Stimulated activated naive CD4-positive, alpha-beta T cell (primary cell): ENCODE data around the gene SLC12A6.
"Not testable (repeated sequence)": the region's sequence is repeated elsewhere in the genome, so short reads cannot be mapped to it uniquely, and the experiment has no call there.

Experiments used
- DNase-seq, 6 experiments: peaks; one replicate each; lab custom pipeline; 2025; lab: John Stamatoyannopoulos, UW

The SLC12A6 gene

DNA sequence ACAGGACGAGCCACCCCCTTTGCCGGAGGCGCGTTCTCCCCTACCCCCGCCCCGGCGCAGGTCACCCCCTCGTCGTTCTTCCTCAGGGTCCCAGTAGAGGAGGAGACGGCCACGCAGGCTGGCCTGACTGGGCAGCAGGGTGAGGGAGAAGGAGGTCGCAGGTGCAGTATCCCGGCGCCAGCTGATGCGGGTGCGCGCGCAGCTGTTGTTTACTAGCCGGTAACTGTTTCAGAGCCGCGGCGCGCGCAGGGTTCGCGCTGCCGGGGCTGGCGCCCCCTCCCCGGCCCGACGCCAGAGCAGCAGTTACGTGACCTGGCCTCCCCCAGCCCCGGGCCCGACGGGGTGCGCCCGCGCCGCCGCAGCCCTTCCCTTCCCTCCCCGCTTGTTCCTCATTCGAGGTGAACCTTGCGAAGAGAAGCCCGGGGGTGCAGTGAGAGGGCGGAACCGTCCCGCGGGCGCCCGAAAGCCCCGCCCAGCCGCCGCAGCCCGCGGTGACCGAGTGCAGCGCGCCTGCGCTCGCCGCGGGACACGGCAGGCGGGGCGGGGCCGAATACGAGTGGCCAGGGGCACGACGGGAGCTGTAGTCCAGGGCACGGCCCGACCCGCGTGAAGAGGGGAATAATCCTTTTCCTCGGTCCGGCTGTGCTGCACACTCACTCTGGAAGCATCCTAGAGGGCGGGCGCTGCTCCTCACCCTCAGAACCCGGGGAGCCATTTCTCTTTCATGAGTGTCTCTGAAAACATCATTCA lies at the start of gene SLC12A6:
TSS of gene SLC12A6 (minus strand) at position 225 of the 750 bp plus-strand sequence. CDS start 1,101 bp downstream, outside the sequence.
- peak; percentile 83 to 92 (median 86) for DNase-seq

GRCh38 chr15:34381829-34382521 lies 44.4 kb upstream of the SLC12A6 start:
- not testable (repeated sequence) for DNase-seq

DNA sequence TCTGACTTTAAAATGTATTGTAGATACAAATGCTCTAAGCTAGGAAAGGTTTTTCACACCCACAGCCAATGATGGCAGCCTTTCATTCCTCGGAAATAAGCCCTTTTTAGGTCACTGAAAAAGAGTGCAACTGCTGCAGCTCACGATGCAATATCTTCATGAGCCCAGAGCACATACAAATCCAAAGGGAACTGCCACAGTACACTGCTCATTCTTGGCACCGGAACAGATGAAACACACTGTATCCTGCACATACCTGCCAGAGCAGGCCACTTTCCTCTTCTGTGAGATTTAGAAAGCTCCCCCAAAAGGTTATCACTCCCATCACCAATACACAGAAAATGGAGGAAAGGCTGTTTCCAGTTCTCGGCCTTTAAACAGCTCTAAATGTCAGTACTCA lies 42.9 kb upstream of the SLC12A6 start:
- not testable (repeated sequence) for DNase-seq

- DNase-seq, result no peak
Measured at GRCh38 chr15:34376856-34377255, 39.3 kb upstream of the SLC12A6 start.

- not testable (repeated sequence) for DNase-seq
Measured at GRCh38 chr15:34375541-34375940, 38.0 kb upstream of the SLC12A6 start.

DNA sequence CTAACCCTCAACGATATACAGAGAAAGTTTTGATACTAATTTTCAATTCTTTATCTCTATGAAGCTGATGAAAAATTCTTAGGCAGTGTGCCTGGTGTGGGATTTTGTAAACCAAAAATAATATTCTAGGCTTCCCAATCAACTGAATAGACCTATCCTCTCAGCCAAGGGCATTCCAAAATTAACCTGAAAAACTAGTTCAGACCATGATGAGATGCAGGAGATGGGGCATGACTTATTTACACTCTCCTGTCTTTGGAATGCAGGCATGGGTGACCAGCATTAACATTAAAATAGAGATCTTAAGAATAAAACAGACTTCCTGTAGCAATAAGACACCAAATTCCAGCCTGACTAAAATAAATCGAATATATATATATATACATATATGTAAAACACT lies 37.2 kb upstream of the SLC12A6 start:
- DNase-seq, result no peak

- DNase-seq, result no peak
Measured at GRCh38 chr15:34373951-34374350, 36.4 kb upstream of the SLC12A6 start.

- DNase-seq, result no peak
Measured at GRCh38 chr15:34370643-34371042, 33.1 kb upstream of the SLC12A6 start.

DNA sequence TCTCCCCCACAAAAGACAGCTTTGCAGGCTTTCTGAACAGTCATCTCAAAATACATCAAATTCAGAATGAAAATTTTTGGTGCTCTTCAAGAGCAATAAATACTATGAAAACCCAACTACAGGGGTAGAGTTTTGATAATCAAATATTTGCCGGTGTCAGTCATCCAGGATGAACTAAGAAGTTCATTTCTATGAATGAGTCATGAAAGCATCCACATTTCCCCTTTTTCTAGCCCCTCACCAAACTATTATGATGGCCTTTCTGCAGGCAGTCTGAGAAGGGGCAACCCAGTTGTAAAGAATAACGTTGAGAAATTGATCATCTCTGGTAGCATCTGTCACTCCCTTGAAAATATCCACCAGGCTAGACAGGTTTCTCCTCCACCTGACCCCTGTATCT lies 32.5 kb upstream of the SLC12A6 start:
- no peak for DNase-seq

- DNase-seq, result peak; percentile 78 to 97 (median 84)
Measured at GRCh38 chr15:34367101-34368081, 29.8 kb upstream of the SLC12A6 start, which contains the start of gene LPCAT4. Gene LPCAT4, minus strand, starts transcription at chr15:34367196. Its CDS starts 96 bp downstream, at chr15:34367100.

DNA sequence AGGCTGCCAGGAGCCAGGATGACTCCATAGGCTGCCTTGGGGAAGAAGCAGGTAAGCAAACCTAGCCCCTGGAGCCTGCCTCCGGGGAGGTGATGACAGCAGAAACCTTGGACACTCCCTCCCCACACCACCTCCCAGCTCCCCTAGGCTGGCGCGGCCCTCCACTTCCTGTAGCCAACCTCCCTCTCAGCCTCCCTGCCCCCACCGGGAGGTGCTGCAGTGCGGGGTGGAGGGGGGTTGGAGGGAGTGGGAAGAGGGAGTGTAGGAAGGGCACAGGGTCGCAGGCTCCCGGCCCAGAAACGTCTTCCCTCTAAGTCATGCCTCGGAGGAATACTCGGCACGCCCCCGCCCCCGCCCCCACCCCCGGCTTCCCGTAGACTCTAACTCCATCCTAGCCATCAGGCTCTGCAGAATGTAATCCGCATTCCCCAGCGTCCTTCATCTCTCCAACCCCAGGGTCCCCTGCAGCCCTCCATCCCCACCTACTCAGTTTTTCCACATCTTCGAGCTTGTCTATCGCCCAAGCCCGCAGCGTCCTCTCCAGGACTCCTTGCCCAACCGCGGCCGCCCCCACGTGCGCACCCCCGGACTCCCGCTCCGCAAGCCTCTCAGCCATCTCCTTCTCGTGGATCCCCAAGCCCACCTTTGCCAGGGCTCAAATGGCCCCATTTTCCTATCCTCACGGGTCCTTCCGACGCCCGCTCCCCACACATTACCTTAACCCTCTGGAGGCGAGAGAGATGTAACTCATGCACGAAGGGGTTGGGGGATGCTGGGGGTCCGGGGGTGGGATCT lies 28.9 kb upstream of the SLC12A6 start:
- DNase-seq, result peak in 5 of 6 experiments; percentile 8 to 77 (median 45)

- no peak for DNase-seq
Measured at GRCh38 chr15:34365836-34366235, 28.3 kb upstream of the SLC12A6 start.

DNA sequence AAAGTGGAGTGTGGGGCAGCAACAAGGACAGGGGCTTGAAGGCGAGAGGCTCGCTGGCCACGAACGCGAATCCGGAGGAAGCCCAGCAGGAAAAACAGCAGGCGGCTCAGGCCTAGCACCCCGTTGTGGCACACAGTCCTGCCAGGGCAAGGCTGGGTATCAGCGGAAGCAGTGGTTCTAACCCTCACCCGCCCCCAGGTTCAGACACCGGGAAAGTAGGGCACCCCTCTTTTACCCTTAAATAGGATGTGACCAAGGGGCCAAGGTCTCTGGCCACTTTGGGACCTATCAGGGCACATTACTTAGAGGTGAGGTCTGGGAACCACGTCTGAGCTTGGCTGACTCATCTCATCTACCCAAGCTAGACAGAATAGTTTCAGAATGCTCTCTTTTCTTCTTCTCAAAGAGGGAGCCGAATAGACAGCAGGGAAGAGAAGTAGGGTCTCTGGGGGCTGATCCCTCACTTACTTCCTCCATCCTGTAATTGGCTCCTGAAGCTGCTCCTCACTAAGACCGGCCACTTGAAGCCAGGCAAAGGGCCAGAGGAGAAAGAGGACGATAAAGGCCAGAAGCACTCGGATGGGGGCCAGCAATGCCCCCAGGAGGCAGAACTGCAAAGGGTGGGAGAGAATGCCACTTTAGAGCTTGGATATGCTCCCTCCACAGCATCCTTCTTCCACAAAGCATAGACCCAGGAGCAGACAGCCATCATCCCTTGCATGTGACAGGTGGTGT lies 27.7 kb upstream of the SLC12A6 start:
- no peak for DNase-seq

DNA sequence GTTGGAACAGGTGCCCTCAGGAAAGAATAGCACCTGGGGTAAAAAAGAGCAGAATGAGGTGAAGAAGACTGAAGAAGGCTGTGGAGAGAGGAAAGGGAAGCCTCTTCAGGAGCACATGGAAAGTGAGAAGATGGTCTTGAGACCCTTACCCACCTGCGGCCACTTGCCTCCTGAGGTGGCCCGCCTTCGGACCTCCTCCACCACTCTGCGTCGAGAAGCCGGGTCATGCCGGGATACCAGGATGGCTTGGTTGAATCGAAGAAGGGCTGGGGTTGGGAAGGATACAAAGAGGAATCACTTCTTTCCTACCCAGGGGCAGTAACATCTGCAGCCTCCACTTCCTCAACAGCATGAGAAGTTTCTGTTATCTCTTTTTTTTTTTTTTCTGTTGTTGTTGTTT lies 26.5 kb upstream of the SLC12A6 start:
- DNase-seq, result no peak

DNA sequence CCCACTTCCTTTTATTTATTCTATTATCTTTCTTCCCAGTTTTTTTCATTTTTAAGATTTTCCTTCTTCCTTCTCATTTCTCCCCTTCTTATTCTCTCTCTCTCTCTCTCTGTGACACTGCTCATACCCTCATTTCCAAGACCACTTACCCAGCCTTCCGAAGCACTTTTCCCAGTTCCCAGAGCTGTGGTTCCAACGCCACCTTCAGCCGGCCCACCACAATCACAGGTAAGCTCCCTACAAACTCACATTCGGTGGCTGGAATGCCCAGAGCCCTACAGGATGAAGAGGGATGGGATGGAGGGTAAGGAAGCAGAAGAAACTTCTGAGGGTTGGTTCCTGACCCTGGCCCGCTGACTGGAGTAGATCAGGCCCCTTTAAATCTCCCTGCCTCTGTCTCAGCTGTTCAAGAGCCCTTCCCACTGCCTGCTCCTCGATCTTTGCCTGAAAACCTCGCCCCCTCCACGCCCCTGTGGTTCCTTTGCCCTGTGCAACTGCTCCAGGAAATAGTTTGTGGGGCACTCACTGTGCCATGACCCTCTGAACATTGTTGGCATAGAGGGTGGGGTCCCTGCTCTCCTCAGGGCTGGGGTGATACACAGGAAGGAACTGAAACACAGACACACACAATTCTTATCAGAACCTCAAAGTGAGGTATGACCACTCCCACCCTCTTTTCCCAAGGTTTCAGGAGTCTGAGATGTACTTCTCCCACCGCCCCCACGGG lies 24.6 kb upstream of the SLC12A6 start:
- DNase-seq, result no peak

- no peak for DNase-seq
Measured at GRCh38 chr15:34361278-34361677, 23.7 kb upstream of the SLC12A6 start.

DNA sequence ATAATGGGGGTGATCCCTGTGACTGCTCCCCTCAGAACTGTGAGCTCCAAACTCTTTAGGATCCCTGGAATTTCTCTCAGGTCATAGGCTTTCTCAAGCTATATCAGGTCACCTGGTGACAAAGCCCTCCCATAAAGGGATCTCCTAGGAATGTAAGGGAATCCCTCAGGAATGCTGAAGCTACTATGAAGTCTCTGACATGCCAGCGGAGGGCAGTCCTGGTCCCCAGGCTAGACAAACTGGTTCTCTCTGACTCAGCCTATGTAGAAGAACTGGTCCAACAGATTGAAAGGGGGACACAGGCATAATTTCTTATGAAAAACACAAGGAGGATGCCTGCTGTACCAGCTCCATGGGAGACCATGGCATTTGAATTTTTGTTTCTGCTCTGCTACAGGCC lies 22.7 kb upstream of the SLC12A6 start:
- no peak for DNase-seq

DNA sequence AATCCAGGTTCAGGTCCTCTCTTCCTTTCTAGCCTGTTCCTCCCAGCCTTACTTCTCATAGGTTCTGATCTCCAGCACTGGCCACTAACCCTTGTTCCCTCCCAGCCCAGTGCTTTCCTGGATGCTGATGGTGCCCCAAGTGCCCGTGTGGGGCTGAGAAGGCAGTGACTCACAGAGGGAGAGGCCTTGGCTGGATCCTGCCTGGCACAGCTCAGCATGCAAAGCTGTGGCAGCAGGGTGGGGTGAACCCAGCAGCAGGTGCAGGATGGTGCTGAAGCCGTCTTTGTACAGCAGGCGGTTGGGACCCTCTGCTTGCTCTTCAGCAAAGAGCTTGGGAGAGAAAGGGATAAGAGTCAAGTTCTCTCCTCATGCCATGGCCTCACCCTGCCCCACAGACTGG lies 21.8 kb upstream of the SLC12A6 start:
- DNase-seq, result no peak

- no peak for DNase-seq
Measured at GRCh38 chr15:34358948-34359347, 21.4 kb upstream of the SLC12A6 start.

GRCh38 chr15:34358367-34358766 lies 20.8 kb upstream of the SLC12A6 start:
- no peak for DNase-seq
